GM23338 (cell line): ENCODE measurements around the gene CGB1. TPM values are rescaled to one million over a fixed set of nuclear protein-coding genes. Genes with fewer than 3 reads are reported as not detected.
A peak's percentile ranks its signal among the peaks of the same experiment; 100 is the strongest.

Source experiments
- ATAC-seq: fragments of 200-7000 bp; cut with Tn5 transposase; 3 replicates; pipeline ENCODE4 v1.9.1; 2020
- DNase-seq: peaks from one replicate; pipeline ENCODE4 v3.0.0-alpha.2; 2015; ENCODE audit warnings: low spot score
- H2AFZ ChIP-seq: fragments of 200-600 bp; sonication (generic); 2 replicates; pipeline ENCODE4 v1.8.0; 2016; ENCODE audit warnings: antibody characterized with exemption, mild to moderate bottlenecking, moderate library complexity
- H3F3A ChIP-seq: fragments of 200-600 bp; sonication (generic); replicated peaks from 2 replicates; pipeline ENCODE4 v1.8.0; 2017; ENCODE audit warnings: antibody characterized with exemption, mixed run types, low read depth
- H3K27ac ChIP-seq: fragments of 200-600 bp; sonication (generic); 2 replicates; pipeline ENCODE4 v1.6.1; 2016; ENCODE audit warnings: low read depth
- H3K27me3 ChIP-seq: fragments of 200-600 bp; sonication (generic); 2 replicates; pipeline ENCODE4 v1.8.0; 2016; ENCODE audit warnings: mild to moderate bottlenecking, mixed run types, moderate library complexity; ENCODE audit not compliant: insufficient read depth
- H3K36me3 ChIP-seq: fragments of 200-600 bp; sonication (generic); 2 replicates; pipeline ENCODE4 v1.8.0; 2016; ENCODE audit warnings: mild to moderate bottlenecking; ENCODE audit not compliant: insufficient read depth
- H3K4me1 ChIP-seq: fragments of 200-600 bp; sonication (generic); 2 replicates; pipeline ENCODE4 v1.8.0; 2016; ENCODE audit warnings: mild to moderate bottlenecking, moderate library complexity; ENCODE audit not compliant: insufficient read depth
- H3K4me2 ChIP-seq: fragments of 200-600 bp; sonication (generic); 2 replicates; pipeline ENCODE4 v1.7.1; 2017; ENCODE audit warnings: mixed run types
- H3K4me3 ChIP-seq: fragments of 200-600 bp; sonication (generic); 2 replicates; pipeline ENCODE4 v1.6.1; 2016; ENCODE audit warnings: mixed run types
- H3K79me2 ChIP-seq: fragments of 200-600 bp; sonication (generic); replicated peaks from 2 replicates; pipeline ENCODE4 v1.8.0; 2017; ENCODE audit warnings: mild to moderate bottlenecking; ENCODE audit not compliant: insufficient read depth
- H3K9me2 ChIP-seq: fragments of 200-600 bp; sonication (generic); 2 replicates; pipeline ENCODE4 v1.8.0; 2017; ENCODE audit not compliant: insufficient read depth
- H4K20me1 ChIP-seq: fragments of 200-600 bp; sonication (generic); replicated peaks from 2 replicates; pipeline ENCODE4 v1.8.0; 2017; ENCODE audit warnings: mild to moderate bottlenecking; ENCODE audit not compliant: insufficient read depth
- H3K27ac Mint-ChIP-seq: 2 replicates; pipeline ENCODE4 v1.8.0; 2020; ENCODE audit warnings: inconsistent platforms, mild to moderate bottlenecking, moderate library complexity, mixed read lengths
- H3K27me3 Mint-ChIP-seq: 3 replicates; pipeline ENCODE4 v1.8.0; 2022; ENCODE audit warnings: low read depth, mild to moderate bottlenecking, moderate library complexity, mixed read lengths, inconsistent platforms; ENCODE audit not compliant: insufficient read depth, poor library complexity
- H3K36me3 Mint-ChIP-seq: 3 replicates; pipeline ENCODE4 v1.8.0; 2021; ENCODE audit warnings: low read depth, mild to moderate bottlenecking, inconsistent platforms, moderate library complexity, mixed read lengths
- H3K4me1 Mint-ChIP-seq: 3 replicates; pipeline ENCODE4 v1.8.0; 2020; ENCODE audit warnings: mild to moderate bottlenecking, inconsistent platforms, mixed read lengths
- H3K4me3 Mint-ChIP-seq: 3 replicates; pipeline ENCODE4 v1.8.0; 2021; ENCODE audit warnings: moderate library complexity, mild to moderate bottlenecking, inconsistent platforms, mixed read lengths
- H3K9me3 Mint-ChIP-seq: 3 replicates; pipeline ENCODE4 v1.8.0; 2020; ENCODE audit warnings: moderate library complexity, mild to moderate bottlenecking, inconsistent platforms, mixed read lengths
- CREB1 ChIP-seq: fragments of 250-450 bp; sonication (Bioruptor Pico); IDR thresholded peaks from 2 replicates; pipeline ENCODE4 v1.5.0; 2020; ENCODE audit warnings: low read depth, mild to moderate bottlenecking, moderate library complexity
- CTCF ChIP-seq, 2 experiments: fragments of 200-600 bp in 1 of 2; sonication (generic) in 1 of 2; conservative IDR thresholded peaks; 2 replicates each; pipeline versions ENCODE4 v1.5.1 to v1.6.1; 2016 to 2017; ENCODE audit warnings: antibody characterized with exemption in 2 of 2, low read depth in 2 of 2, mild to moderate bottlenecking in 2 of 2, moderate library complexity in 1 of 2
- ETS1 ChIP-seq: IDR thresholded peaks from 2 replicates; pipeline ENCODE4 v1.6.1; 2016; ENCODE audit warnings: antibody characterized with exemption
- EZH2 ChIP-seq: fragments of 200-600 bp; sonication (generic); IDR thresholded peaks from one replicate; pipeline ENCODE4 v1.8.0; 2017; ENCODE audit warnings: antibody characterized with exemption, mild to moderate bottlenecking, low read depth; ENCODE audit not compliant: unreplicated experiment
- EZH2phosphoT487 ChIP-seq: fragments of 200-600 bp; sonication (generic); IDR thresholded peaks from one replicate; pipeline ENCODE4 v1.8.1; 2018; ENCODE audit warnings: antibody characterized with exemption; ENCODE audit not compliant: unreplicated experiment
- JUNB ChIP-seq: IDR thresholded peaks from one replicate; pipeline ENCODE4 v1.6.1; 2016; ENCODE audit warnings: antibody characterized with exemption; ENCODE audit not compliant: unreplicated experiment
- NANOG ChIP-seq: IDR thresholded peaks from 2 replicates; pipeline ENCODE4 v1.6.1; 2016; ENCODE audit warnings: antibody characterized with exemption, borderline replicate concordance
- POLR2AphosphoS5 ChIP-seq: IDR thresholded peaks from 2 replicates; pipeline ENCODE4 v1.6.1; 2016; ENCODE audit warnings: antibody characterized with exemption, low read depth
- REST ChIP-seq: IDR thresholded peaks from one replicate; pipeline ENCODE4 v1.6.1; 2018; ENCODE audit warnings: antibody characterized with exemption; ENCODE audit not compliant: unreplicated experiment
- STAT1 ChIP-seq: IDR thresholded peaks from one replicate; pipeline ENCODE4 v1.6.1; 2016; ENCODE audit warnings: antibody characterized with exemption; ENCODE audit not compliant: unreplicated experiment
- ZNF114 ChIP-seq: fragments of 250-450 bp; sonication (Bioruptor Pico); IDR thresholded peaks from 2 replicates; pipeline ENCODE4 v1.5.0; 2020; ENCODE audit warnings: mild to moderate bottlenecking, moderate library complexity
- ZNF331 ChIP-seq: fragments of 250-450 bp; sonication (Bioruptor Pico); IDR thresholded peaks from 2 replicates; pipeline ENCODE4 v1.5.0; 2020; ENCODE audit warnings: low read depth, mild to moderate bottlenecking, moderate library complexity
- ZNF462 ChIP-seq: fragments of 250-450 bp; sonication (Bioruptor Pico); IDR thresholded peaks from 2 replicates; pipeline ENCODE4 v1.5.0; 2020; ENCODE audit warnings: mild to moderate bottlenecking, moderate library complexity
- polyA plus RNA-seq: library from polyadenylated mRNA; unstranded; fragments of >200 nt; fragmentation: Nextera tagmentation; extraction: Ambion mirVana; gene quantifications from 2 replicates; pipeline ENCODE4 v1.2.1, GENCODE V29; 2016
- total RNA-seq: library from RNA; depleted of rRNA; stranded (reverse); fragments of >200 nt; shearing (Covaris generic); gene quantifications from 2 replicates; pipeline ENCODE4 v1.2.3, GENCODE V29; 2014

The CGB1 gene
- total and polyA plus RNA-seq, 2 experiments from 2014 or later, result 0.52 TPM; not detected in 1

GRCh38 chr19:49057636-49058234, 21.0 kb upstream of the CGB1 start, which contains the start of gene CGB7:
Gene CGB7, minus strand, starts transcription at chr19:49057749. Its CDS starts 2,374 bp downstream, at chr19:49055375.
- H3K79me2 ChIP-seq, result no peaks in the 10 kb centered on the region
- DNase-seq, result peak; percentile 91
- H3K27me3 ChIP-seq, result peaks cover 63% of the 10 kb centered on the region
- Mint-ChIP-seq H3K27ac (no peak within 1 kb of the TSS), H3K9me3 (no peaks in the 10 kb centered on the region; the same call in 2 of the 3 replicates), H3K4me3 (peak within 1 kb of the TSS; percentile 73), H3K36me3 (no peaks in the 10 kb centered on the region), H3K4me1 (peaks cover 11% of the 10 kb centered on the region), H3K27me3 (peaks cover 57% of the 10 kb centered on the region)
- peak; percentile 61 for ATAC-seq
- no peaks in the 10 kb centered on the region for H3F3A ChIP-seq
- no peak within 1 kb of the TSS; the same call in 1 of the 2 replicates for H2AFZ ChIP-seq
- H3K4me1 ChIP-seq, result peaks cover 9% of the 10 kb centered on the region; the same call in 1 of the 2 replicates
- no peaks in the 10 kb centered on the region for H4K20me1 ChIP-seq
- no peaks in the 10 kb centered on the region for H3K36me3 ChIP-seq
- H3K9me2 ChIP-seq, result no peaks in the 10 kb centered on the region
- TF ChIP-seq EZH2phosphoT487 (no peak), ZNF331 (no peak), STAT1 (no peak), ZNF114 (CRISPR knock-in tag) (no peak), ZNF462 (no peak), REST (no peak), NANOG (no peak), CTCF (conservative IDR thresholded peaks at IDR 0.05; ENCODE audit: low read depth in 2 of 2) (no peak), EZH2 (no peak), POLR2AphosphoS5 (no peak), JUNB (no peak), ETS1 (no peak), CREB1 (no peak)
- peak within 1 kb of the TSS; percentile 95 for H3K4me2 ChIP-seq
- H3K27ac ChIP-seq, result no peak within 1 kb of the TSS
- peak within 1 kb of the TSS; percentile 73 for H3K4me3 ChIP-seq
